Left forelimb (tissue), 1 donor: Measurements from ENCODE around the gene HS1BP3.

ENCODE experiments used
- DNase-seq: peaks from one replicate; pipeline ENCODE4 v3.0.0-alpha.2; 2018; ENCODE audit warnings: low spot score

The HS1BP3 gene

GRCh38 chr2:20570249-20570648 lies 80.6 kb downstream of the HS1BP3 start:
- DNase-seq, result no peak

GRCh38 chr2:20569464-20570223 lies 81.3 kb downstream of the HS1BP3 start:
- DNase-seq, result no peak

GRCh38 chr2:20568501-20569463 lies 82.1 kb downstream of the HS1BP3 start:
- no peak for DNase-seq

GRCh38 chr2:20567926-20568179 lies 83.0 kb downstream of the HS1BP3 start:
- DNase-seq, result no peak
